DMS 273 (cell line): ENCODE measurements around the gene DPM2.

Experiments used
- DNase-seq: peaks from one replicate; lab custom pipeline; 2025; ENCODE audit not compliant: unreplicated experiment; lab: John Stamatoyannopoulos, UW

Gene DPM2

GRCh38 chr9:127899128-127899943 is 38.3 kb downstream of the DPM2 start, which contains the start of gene ST6GALNAC6:
Gene ST6GALNAC6 (minus strand): TSS chr9:127899603. CDS start chr9:127897981, 1,622 bp downstream.
- DNase-seq, result peak; percentile 92

GRCh38 chr9:127898433-127899127 is 39.1 kb downstream of the DPM2 start:
- DNase-seq, result peak; percentile 70

GRCh38 chr9:127897193-127897692 is 40.4 kb downstream of the DPM2 start:
- peak; percentile 77 for DNase-seq

GRCh38 chr9:127896395-127897192 is 41.1 kb downstream of the DPM2 start:
- no peak for DNase-seq

- DNase-seq, result no peak
These were observed 41.8 kb downstream of the DPM2 start for GRCh38 chr9:127895811-127896210.

- DNase-seq, result no peak
These were observed 44.3 kb downstream of the DPM2 start for GRCh38 chr9:127893392-127893791.

GRCh38 chr9:127892831-127893230 is 44.8 kb downstream of the DPM2 start:
- DNase-seq, result no peak

GRCh38 chr9:127890053-127890452 is 47.6 kb downstream of the DPM2 start:
- no peak for DNase-seq

- DNase-seq, result peak; percentile 56
These were observed 49.9 kb downstream of the DPM2 start for GRCh38 chr9:127887792-127888191.

GRCh38 chr9:127886401-127886972 is 51.2 kb downstream of the DPM2 start:
- DNase-seq, result peak; percentile 64

- peak; percentile 50 for DNase-seq
These were observed 52.0 kb downstream of the DPM2 start for GRCh38 chr9:127885508-127886281.
